ENCODE measurements around the gene TMEM203. TPM values are rescaled to one million over a fixed set of nuclear protein-coding genes. Genes with fewer than 3 reads are reported as not detected.

Gene TMEM203
- total RNA-seq, 1 experiment from 2014 or later, result 35.5 TPM

DNA sequence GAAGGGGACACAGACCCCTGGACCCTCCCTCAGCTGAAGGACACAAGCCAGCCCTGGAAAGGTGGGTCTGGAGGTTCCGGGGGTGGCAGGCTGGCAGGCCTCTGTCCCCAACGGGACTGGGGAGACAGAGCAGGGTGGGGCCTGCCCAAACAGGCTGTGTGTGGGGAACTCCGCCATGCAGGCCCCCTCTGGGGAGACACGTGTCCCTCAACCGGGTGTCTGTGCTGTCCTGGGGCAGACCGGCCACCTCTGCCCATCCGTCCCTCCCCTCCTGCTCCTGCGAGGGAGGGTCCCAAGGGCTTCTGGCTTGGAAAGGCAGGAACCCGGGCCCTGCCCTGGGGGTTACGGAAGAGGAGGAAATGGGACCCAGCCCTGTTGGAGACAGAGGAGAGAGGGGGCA, 26.7 kb upstream of the TMEM203 start:
- Histone ChIP-seq H4K8ac (replicated peaks; ENCODE audit: insufficient read length, low read depth, low read length) (no peak overlapping the region), H4K20me1 (ENCODE audit: control insufficient read depth, insufficient read depth, insufficient read length) (no peaks in the 10 kb centered on the region), H2BK15ac (ENCODE audit: low read depth, low read length) (no peak overlapping the region), H3K14ac (ENCODE audit: insufficient read depth, low read length) (no peak overlapping the region), H2BK12ac (ENCODE audit: insufficient read length, low read depth, low read length) (no peak overlapping the region), H3K4me1 (ENCODE audit: insufficient read depth, low read length) (peaks cover 2% of the 10 kb centered on the region; the same call in 1 of the 2 replicates), H2BK5ac (ENCODE audit: insufficient read length, low read length) (no peak overlapping the region), H3K23ac (ENCODE audit: insufficient read length, low read depth, low read length) (no peak overlapping the region), H2AFZ (ENCODE audit: low read length) (no peak overlapping the region), H4K91ac (ENCODE audit: insufficient read length, low read depth, low read length) (no peak overlapping the region), H3T11ph (ENCODE audit: low read length) (no peak overlapping the region), H3K9ac (ENCODE audit: extremely low read depth, insufficient read length, low read length) (no peak overlapping the region), H3K27ac (ENCODE audit: insufficient read length, low read depth, low read length) (no peak overlapping the region), H2AK5ac (ENCODE audit: insufficient read length, low read length) (no peak overlapping the region), H3K4me2 (ENCODE audit: insufficient read depth, insufficient read length, low read length) (no peak overlapping the region), H2BK120ac (ENCODE audit: low read depth, low read length, poor library complexity, severe bottlenecking) (no peak overlapping the region), H3K79me2 (ENCODE audit: insufficient read depth, low read length) (no peaks in the 10 kb centered on the region), H3K23me2 (ENCODE audit: insufficient read length, low read depth, low read length, poor library complexity, severe bottlenecking) (no peaks in the 10 kb centered on the region), H3K79me1 (ENCODE audit: insufficient read depth, low read depth, low read length, poor library complexity, severe bottlenecking) (no peaks in the 10 kb centered on the region), H3K56ac (ENCODE audit: insufficient read length, low read depth, low read length) (no peak overlapping the region), H3K4ac (ENCODE audit: low read depth, low read length) (no peak overlapping the region), H3K18ac (ENCODE audit: insufficient read length, low read depth, low read length) (no peak overlapping the region), H4K5ac (ENCODE audit: insufficient read length, low read depth, low read length) (no peak overlapping the region), H3K27me3 (ENCODE audit: insufficient read depth, low read length) (no peaks in the 10 kb centered on the region), H3K9me3 (ENCODE audit: control insufficient read depth, low read depth, low read length) (no peaks in the 10 kb centered on the region), H2BK20ac (ENCODE audit: low read depth, low read length, poor library complexity, severe bottlenecking) (no peak overlapping the region)
- Mint-ChIP-seq H3K4me3 (no peak overlapping the region), H3K27ac (no peak overlapping the region), H3K9me3 (no peaks in the 10 kb centered on the region), H3K36me3 (ENCODE audit: insufficient read depth in 1 of 3, low read depth in 3 of 3) (no peaks in the 10 kb centered on the region), H3K27me3 (ENCODE audit: low read depth) (peaks cover 7% of the 10 kb centered on the region), H3K4me1 (peaks cover 7 to 11% of the 10 kb centered on the region in 2 experiments)
- TF ChIP-seq, protein P1, sequence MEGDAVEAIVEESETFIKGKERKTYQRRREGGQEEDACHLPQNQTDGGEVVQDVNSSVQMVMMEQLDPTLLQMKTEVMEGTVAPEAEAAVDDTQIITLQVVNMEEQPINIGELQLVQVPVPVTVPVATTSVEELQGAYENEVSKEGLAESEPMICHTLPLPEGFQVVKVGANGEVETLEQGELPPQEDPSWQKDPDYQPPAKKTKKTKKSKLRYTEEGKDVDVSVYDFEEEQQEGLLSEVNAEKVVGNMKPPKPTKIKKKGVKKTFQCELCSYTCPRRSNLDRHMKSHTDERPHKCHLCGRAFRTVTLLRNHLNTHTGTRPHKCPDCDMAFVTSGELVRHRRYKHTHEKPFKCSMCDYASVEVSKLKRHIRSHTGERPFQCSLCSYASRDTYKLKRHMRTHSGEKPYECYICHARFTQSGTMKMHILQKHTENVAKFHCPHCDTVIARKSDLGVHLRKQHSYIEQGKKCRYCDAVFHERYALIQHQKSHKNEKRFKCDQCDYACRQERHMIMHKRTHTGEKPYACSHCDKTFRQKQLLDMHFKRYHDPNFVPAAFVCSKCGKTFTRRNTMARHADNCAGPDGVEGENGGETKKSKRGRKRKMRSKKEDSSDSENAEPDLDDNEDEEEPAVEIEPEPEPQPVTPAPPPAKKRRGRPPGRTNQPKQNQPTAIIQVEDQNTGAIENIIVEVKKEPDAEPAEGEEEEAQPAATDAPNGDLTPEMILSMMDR (conservative IDR thresholded peaks at IDR 0.05), result no peak
- no peak for DNase-seq
- WGBS (ENCODE audit: extremely low coverage, insufficient read length, low lambda C conversion rate), result no CpG with 5 or more reads among the region's 10 CpGs
